Stimulated activated CD8-positive, alpha-beta memory T cell treated with anti-CD3 and anti-CD28 coated beads, Interleukin-15, amount 100 ng/mL, for 4 hours (primary cell): ENCODE data around the gene WHRN.

Experiments
- DNase-seq, 2 donors: peaks; one replicate each; pipeline ENCODE4 v3.0.0-alpha.2; 2020; ENCODE audit warnings: low read depth in 2 of 2

Gene WHRN

GRCh38 chr9:114505187-114506081 is at the start of gene WHRN:
TSS of gene WHRN (minus strand) at chr9:114505473. CDS start at chr9:114504801, 672 bp downstream.
- peak; percentile 82 for DNase-seq

GRCh38 chr9:114553202-114553601 is 47.9 kb upstream of the WHRN start:
- no peak for DNase-seq

- DNase-seq = no peak
These were observed 47.4 kb upstream of the WHRN start for GRCh38 chr9:114552706-114553105.

- DNase-seq = no peak
These were observed 46.7 kb upstream of the WHRN start for GRCh38 chr9:114551750-114552685.

GRCh38 chr9:114549697-114550330 is 44.5 kb upstream of the WHRN start:
- no peak for DNase-seq

- DNase-seq = no peak
These were observed 41.6 kb upstream of the WHRN start for GRCh38 chr9:114546851-114547250.

GRCh38 chr9:114545055-114545454 is 39.8 kb upstream of the WHRN start:
- no peak for DNase-seq

DNA sequence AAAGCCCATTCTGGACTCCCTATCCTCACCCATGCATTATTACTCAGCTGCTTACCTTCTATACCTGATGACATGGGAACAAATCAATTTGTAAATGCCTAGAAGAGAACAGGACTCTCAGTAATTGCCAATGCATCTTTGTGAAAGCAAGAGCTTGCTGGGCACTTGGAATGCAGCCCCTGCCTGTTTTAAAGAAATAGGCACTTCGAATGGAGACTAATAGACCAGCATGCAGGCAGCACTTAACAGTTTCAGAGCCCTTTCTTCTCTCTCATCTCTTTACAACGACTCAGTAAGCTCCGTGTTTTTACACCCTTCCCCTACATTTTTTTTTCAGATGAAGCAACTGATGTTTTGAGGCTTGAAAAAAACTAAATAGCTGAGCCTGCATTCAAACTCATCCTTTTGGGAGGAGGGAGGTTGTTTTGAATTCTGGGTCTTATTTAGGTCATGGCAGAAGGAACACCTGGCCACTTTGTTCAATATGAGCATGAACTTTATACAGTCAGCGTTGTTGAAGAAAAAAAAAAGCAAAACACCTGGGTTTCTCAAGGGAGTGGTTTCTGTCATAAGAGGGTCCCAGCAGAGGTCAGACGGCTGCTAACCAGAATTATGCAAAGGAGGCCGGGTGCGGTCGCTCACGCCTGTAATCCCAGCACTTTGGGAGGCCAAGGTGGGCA is 34.6 kb upstream of the WHRN start:
- DNase-seq = no peak

DNA sequence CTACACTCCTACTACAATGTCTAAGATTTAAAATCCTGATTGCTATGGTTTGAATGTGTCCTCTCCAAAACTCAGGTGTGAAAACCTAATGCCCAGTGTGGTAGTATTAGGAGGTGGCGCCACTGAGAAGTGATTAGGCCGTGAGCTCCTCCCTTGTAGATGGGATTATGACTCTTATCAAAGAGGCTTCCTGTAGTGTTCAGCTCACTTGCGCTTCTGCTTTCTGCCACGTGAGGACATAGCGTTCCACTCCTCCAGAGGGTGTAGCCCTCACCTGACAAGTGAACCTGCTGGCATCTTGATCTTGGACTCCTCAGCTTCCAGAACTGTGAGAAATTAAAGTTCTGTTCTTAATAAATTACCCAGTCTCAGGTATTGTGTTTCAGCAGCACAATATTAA is 33.0 kb upstream of the WHRN start:
- no peak for DNase-seq

- DNase-seq = no peak
These were observed 27.4 kb upstream of the WHRN start for GRCh38 chr9:114532561-114533237.

GRCh38 chr9:114529285-114529684 is 24.0 kb upstream of the WHRN start:
- DNase-seq = no peak

GRCh38 chr9:114526807-114527206 is 21.5 kb upstream of the WHRN start:
- DNase-seq = no peak

GRCh38 chr9:114525513-114525912 is 20.2 kb upstream of the WHRN start:
- no peak for DNase-seq

- DNase-seq = no peak
These were observed 19.0 kb upstream of the WHRN start for GRCh38 chr9:114524247-114524681.

GRCh38 chr9:114522847-114523246 is 17.6 kb upstream of the WHRN start:
- DNase-seq = no peak

DNA sequence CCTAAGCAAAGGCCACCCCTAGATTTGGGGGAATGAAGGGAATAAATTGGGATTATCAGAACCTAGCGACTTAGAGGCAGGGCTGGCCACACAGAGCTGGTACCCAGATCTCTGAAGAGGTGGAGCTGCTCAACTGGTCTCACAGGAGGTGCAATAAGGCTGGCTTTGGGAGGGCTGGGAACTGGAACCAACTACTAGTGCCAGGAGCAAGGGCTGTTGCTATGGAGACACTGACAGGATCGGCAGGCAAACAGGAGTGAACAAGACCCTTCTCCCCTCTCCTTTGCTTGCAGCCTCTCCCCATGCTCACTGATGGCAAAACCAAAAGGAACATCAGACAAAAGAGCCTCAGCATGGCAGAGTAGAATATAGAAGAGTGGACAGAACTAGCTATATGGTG is 17.0 kb upstream of the WHRN start:
- no peak for DNase-seq

DNA sequence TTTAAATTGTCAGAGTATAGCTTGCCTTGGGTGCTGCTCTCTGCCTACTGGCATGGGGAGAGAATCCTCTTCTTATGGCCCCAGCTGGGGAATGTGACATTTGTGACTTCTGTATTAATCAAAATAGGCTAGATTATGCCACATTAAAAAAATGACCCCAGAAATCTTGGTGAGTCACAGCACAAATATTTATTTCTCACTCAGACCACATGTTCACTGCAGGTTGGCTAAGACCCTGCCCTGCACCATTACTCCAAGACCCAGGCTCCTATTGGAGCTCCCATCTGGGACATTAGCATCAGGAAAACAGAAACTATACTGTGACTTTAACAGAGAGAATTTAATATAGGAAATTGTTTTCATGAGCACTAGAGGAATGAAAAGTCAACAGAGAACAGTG is 16.6 kb upstream of the WHRN start:
- no peak for DNase-seq

GRCh38 chr9:114518599-114519022 is 13.3 kb upstream of the WHRN start:
- no peak for DNase-seq

DNA sequence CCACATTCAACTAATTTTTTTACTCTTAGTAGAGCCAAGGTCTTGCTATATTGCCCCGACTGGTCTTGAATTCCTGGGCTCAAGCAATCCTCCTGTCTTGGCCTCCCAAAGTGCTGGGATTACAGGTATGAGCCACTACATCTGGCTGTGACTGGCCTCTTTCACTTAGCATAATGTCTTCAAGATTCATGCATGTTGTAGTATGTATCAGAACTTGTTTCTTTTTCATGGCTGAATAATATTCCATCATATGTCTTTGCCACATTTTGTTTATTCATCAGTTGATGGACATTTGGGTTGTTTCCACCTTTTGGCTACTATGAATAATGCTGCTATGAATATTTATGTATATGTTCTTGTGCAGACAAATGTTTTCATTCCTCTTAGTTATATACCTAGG is 12.8 kb upstream of the WHRN start:
- no peak for DNase-seq

GRCh38 chr9:114516913-114517312 is 11.6 kb upstream of the WHRN start:
- DNase-seq = no peak

- DNase-seq = no peak
These were observed 10.3 kb upstream of the WHRN start for GRCh38 chr9:114515528-114515927.
